Fibroblast of skin of left quadriceps (primary cell): Measurements from ENCODE around the gene CLVS2.

ENCODE experiments used
- DNase-seq, 2 experiments: peaks; one replicate each; pipeline ENCODE4 v3.0.0-alpha.2; 2013; ENCODE audit warnings: low read depth in 2 of 2

CLVS2 gene, protein sequence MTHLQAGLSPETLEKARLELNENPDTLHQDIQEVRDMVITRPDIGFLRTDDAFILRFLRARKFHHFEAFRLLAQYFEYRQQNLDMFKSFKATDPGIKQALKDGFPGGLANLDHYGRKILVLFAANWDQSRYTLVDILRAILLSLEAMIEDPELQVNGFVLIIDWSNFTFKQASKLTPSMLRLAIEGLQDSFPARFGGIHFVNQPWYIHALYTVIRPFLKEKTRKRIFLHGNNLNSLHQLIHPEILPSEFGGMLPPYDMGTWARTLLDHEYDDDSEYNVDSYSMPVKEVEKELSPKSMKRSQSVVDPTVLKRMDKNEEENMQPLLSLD

DNA sequence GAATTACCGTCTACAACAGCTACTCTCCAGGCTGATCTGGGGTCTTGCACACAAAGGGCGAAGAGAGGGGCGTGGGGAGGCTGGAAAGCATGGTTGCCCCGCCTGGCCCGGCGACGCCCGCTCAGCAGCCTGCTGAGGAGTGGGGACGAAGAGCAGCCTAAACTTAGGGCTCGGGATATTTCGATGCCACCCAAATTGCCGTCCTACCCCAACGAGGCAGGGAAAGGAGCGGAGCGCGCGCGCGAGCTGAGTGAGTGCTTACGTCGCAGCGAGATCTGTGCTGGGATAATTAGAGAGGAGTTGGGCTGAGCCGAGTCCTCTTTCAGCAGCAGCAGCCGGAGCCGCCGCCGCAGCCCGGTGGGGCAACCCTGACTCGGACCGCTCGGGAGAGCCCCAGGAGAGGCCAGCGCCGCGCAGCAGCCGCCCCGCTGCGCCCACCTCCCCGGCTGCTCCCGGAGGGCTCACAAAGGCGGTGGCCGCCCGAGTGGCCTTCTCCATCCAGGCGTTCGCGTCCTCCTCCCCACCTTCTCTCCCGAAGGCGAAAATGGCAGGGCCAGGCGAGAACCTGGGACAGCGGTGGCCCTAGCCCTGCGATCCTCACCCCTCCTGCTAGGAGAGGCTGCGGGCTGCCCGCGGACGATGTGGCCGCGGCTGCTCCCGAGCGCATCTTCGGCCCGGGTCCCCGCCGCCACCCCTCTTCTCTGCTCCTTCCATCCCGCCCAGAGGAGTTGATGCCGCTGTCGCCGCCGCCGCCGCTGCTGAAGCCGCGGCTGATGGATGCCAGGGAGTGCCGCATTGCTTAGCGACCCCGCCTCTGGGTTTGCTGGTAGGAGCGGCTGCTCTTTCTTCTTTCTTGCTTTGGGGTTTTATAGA lies at the start of gene CLVS2:
Gene CLVS2 (plus strand): TSS at position 315 of the 873 bp plus-strand sequence. CDS start 1,543 bp downstream, outside the sequence.
- DNase-seq = peak in 1 of 2 experiments; percentile 3

DNA sequence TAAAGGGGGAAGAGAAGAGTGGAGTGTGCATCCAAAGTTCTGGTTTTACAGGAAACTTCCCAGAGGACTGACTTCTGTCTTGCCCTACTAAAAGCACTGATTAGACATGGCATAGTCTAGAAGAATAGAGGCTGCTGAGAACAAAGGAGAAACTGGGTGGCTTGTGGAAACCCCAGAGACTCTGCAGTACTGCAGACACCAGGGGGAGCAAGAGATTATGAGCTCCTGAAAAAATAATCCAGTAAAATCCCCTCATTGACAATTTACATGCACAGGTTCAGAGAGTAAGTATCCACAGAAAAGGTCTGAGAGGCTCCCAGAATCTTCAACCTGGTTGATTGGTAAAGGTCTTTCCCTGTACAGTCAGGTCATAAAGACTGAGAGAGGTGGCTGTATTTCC lies 48.7 kb upstream of the CLVS2 start:
- no peak for DNase-seq

DNA sequence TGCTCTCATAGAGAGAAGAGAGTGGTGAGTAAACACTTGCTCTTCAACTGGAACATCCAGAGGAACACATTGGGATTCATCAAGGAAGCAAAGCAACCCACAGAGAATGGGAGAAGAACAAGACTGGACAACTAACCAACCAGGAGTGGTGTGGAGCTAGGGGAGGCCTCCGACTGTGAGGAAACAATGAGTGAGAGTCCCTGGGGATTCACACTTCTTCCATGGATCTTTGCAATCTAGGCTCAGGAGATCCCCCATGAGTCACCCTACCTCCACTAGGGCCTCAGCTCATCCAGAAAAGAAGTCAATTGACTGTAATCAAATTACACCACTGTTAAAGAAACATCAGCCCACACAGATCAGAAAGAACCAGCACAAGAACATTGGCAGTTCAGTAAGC lies 42.3 kb upstream of the CLVS2 start:
- no peak for DNase-seq

GRCh38 chr6:122956376-122956775 lies 39.7 kb upstream of the CLVS2 start:
- no peak for DNase-seq

GRCh38 chr6:122962000-122962624 lies 33.9 kb upstream of the CLVS2 start:
- DNase-seq = no peak

DNA sequence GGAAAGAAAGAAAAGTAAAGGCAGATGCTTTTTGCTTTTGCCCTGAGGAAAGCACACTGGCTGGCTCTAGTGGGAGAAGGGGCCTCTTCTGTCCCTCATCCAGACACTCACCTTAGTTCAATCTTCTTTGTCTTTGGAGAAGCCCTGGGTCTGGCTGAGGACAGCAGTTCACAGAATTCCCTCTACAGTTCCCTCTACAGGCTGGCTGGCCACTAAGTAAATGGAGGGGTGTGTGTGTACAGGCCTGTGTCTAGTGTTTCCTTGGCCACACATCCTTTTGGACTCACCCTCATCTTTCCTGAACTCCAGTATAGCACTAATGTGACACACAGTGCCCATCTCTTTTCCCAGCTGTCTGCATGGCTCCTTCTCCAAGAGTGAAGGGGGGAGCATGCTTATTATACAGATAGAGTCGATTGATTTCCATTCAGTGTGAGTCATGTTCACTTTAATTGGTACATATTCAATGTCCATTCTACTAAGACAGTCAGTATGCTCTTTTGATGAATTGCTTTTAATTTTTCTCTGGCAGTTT lies 26.0 kb upstream of the CLVS2 start:
- no peak for DNase-seq

DNA sequence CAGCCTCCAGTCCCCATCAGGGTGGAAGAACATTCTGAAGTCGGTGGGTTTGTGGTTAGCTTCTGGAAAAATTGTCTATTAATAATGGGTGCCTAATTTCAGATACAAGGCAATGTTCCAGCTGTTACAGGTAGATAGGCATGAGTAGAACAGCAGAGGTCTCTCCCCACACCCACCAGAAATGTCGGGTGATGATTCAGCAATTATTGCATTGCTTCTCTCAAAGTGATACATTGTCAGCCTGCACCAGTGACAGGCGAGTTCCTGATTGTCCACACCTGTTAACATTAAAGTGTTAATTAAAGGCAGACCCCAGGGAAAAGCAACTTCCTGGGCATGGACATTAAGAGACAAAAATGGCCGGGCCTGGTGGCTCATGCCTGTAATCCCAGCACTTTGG lies 18.9 kb upstream of the CLVS2 start:
- no peak for DNase-seq

DNA sequence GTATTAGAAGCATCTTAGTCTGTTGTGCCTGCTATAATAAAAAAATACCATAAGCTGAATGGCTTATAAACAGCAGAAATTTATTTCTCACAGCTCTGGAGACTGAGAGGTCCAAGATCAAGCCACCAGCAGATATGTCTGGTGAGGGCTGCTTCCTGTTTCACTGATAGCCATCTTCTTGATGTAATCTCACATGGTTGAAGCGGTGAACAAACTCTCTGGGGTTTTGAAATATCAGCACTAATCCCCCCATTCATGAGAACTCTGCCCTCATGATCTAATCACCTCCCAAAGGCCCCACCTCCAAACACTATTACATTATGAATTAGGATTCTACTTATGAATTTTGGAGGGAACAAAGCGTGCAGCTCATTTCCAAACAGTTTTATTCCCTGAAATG lies 11.6 kb upstream of the CLVS2 start:
- no peak for DNase-seq

DNA sequence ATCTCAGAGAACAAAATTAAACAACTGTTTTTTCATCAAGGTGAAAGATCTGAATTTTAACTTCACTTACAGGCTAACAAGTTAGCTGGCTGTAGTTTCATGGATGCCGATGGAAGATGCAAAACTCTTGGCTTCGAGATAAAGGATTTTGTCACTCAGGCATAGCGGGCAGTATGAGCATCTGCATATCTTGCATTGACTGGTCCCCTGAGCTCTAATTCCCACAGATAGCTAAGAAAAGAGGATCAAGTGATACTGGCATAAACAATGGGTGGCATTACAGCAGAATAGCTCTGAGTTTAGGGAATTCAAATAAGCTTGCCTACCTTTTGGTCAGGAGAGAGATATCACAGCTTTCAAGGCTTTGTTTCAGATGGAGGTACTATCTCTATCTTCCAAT lies 1.8 kb upstream of the CLVS2 start:
- DNase-seq = no peak

GRCh38 chr6:122996794-122997505 lies 915 bp downstream of the CLVS2 start:
- DNase-seq = no peak

- DNase-seq = no peak
Measured at GRCh38 chr6:122997541-122998150, 1.6 kb downstream of the CLVS2 start.

DNA sequence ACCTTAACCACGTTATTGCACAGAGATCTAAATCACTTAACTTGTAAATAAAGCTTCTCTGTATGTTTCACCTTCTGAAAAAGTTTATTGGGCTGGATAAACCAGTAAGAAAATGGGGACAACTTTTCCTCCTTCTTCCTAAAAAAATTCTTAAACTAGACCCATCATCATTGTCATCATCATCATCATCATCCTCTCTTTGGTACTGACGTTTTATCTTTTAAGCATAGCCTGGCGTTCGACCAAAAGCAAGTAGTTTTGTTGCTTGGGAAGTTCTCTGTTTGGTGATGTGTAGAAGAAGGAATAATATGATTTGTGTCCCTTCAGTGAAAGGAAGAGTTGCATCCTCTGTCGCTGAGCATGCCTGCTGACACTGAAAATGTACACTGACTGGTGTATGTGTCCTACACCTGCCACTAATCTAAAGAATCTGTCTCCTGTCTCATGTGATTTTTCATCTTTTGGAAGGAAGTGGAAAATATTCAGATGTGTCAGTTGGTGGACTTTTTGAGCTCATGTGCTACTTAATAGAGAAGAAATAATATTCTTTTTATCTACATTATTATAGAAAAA lies 2.5 kb downstream of the CLVS2 start:
- no peak for DNase-seq

- DNase-seq = no peak
Measured at GRCh38 chr6:123000244-123000770, 4.3 kb downstream of the CLVS2 start.

DNA sequence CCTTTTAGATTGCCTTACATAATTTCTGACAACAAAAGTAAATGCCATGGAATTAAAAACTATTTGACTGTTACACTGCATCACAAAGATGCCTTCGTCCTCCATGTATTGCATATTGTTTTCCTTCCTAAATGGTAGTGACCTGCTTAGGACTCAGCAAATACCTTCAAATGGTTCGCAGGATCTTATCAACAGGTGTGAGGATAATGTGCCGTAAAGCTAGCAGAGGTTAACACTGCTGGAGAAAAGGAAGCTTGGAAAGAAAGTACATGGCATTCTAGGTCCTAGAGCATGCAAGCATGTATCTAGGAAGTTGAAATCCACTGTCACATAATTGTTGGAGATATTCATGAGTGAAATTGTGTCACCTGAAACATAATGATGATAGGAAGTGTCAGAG lies 5.5 kb downstream of the CLVS2 start:
- no peak for DNase-seq

GRCh38 chr6:123007885-123008284 lies 11.8 kb downstream of the CLVS2 start:
- DNase-seq = no peak

DNA sequence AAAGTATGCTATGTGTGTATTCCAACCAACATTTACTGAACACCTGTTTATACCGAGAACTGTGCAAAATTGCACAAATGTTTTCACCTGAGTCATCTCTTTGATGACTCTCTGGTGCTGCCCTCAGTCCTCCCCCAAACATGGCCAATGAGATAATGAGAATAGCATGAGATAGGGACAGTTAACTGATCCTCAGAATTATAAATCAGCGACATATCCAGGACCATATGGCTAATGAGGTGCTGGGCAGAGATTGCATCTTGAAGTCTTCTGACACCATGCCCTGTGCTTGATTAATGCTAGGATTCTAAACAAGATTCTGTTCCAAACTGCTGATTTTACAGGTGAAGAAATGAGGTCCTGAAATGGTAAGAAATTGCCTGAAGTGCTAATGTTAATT lies 13.0 kb downstream of the CLVS2 start:
- DNase-seq = no peak

- no peak for DNase-seq
Measured at GRCh38 chr6:123014835-123015234, 18.8 kb downstream of the CLVS2 start.

- DNase-seq = no peak
Measured at GRCh38 chr6:123016431-123017103, 20.5 kb downstream of the CLVS2 start.

DNA sequence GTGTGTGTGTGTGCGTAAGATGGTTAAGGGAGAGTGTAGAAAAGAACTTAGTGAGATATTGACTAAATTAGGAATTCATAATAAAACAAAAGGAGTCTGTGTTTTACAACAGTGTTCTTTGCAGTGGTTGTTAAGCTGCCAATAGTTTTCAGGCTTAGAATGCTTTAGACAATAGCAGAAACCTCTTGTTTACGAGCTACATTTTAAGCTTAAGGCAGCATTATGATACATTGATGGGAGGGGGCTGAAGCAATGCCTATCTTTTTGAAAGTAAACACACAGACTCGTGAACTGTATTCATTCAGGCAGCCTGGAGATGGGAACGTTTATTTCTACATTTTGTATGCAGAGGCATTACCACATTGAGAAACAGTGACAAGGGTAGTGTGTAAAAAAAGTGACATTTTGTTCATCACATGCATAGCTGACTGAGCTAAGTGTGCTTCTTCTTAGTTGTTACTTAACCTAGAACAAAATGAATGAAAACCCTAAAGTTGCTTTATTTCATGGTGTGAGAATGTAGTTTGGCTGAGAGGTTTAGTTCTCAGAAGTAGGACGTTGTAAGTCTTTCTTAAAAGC lies 21.2 kb downstream of the CLVS2 start:
- DNase-seq = no peak

GRCh38 chr6:123022975-123023374 lies 26.9 kb downstream of the CLVS2 start:
- DNase-seq = no peak
